MM.1S (cell line): ENCODE data around the gene HSF2.

Experiments used
- DNase-seq: peaks from one replicate; pipeline ENCODE4 v3.0.0-alpha.2; 2015
- H2AFZ ChIP-seq: fragments of 300-600 bp; sonication (generic); 2 replicates; pipeline ENCODE4 v1.6.0; 2016; ENCODE audit warnings: antibody characterized with exemption, low read length
- H3F3A ChIP-seq: fragments of 300-600 bp; sonication (generic); 2 replicates; pipeline ENCODE4 v1.6.1; 2016; ENCODE audit warnings: mild to moderate bottlenecking, antibody characterized with exemption, low read length, moderate library complexity, mixed read lengths; ENCODE audit not compliant: insufficient read depth
- H3K27ac ChIP-seq: fragments of 300-600 bp; sonication (generic); 2 replicates; pipeline ENCODE4 v1.5.1; 2016; ENCODE audit warnings: mild to moderate bottlenecking, low read length
- H3K27me3 ChIP-seq: fragments of 300-600 bp; sonication (generic); replicated peaks from 2 replicates; pipeline ENCODE4 v1.6.0; 2016; ENCODE audit warnings: low read length; ENCODE audit not compliant: insufficient read depth
- H3K36me3 ChIP-seq: fragments of 300-600 bp; sonication (generic); replicated peaks from 2 replicates; pipeline ENCODE4 v1.6.1; 2016; ENCODE audit warnings: mild to moderate bottlenecking, low read length, mixed read lengths; ENCODE audit not compliant: insufficient read depth
- H3K4me1 ChIP-seq: fragments of 300-600 bp; sonication (generic); 2 replicates; pipeline ENCODE4 v1.6.1; 2016; ENCODE audit warnings: low read length, mixed read lengths
- H3K4me2 ChIP-seq: fragments of 300-600 bp; sonication (generic); 2 replicates; pipeline ENCODE4 v1.6.0; 2016; ENCODE audit warnings: low read depth, low read length
- H3K4me3 ChIP-seq: fragments of 300-600 bp; sonication (generic); 2 replicates; pipeline ENCODE4 v1.5.1; 2016; ENCODE audit warnings: low read length, mixed read lengths
- H3K79me2 ChIP-seq: fragments of 300-600 bp; sonication (generic); 2 replicates; pipeline ENCODE4 v1.6.1; 2016; ENCODE audit warnings: mixed run types, low read length, mixed read lengths
- H3K9ac ChIP-seq: fragments of 300-600 bp; sonication (generic); 2 replicates; pipeline ENCODE4 v1.6.1; 2016; ENCODE audit warnings: low read length, mixed read lengths
- H3K9me2 ChIP-seq: fragments of 300-600 bp; sonication (generic); replicated peaks from 2 replicates; pipeline ENCODE4 v1.6.1; 2016; ENCODE audit warnings: mild to moderate bottlenecking, low read length, mixed read lengths; ENCODE audit not compliant: insufficient read depth
- H3K9me3 ChIP-seq: fragments of 300-600 bp; sonication (generic); replicated peaks from 2 replicates; pipeline ENCODE4 v1.6.1; 2016; ENCODE audit warnings: mild to moderate bottlenecking, low read length, mixed read lengths; ENCODE audit not compliant: insufficient read depth
- H4K20me1 ChIP-seq: fragments of 300-600 bp; sonication (generic); 2 replicates; pipeline ENCODE4 v1.6.1; 2016; ENCODE audit warnings: mild to moderate bottlenecking, low read length, moderate library complexity, mixed read lengths; ENCODE audit not compliant: insufficient read depth
- CTCF ChIP-seq: fragments of 300-600 bp; sonication (generic); IDR thresholded peaks from 2 replicates; pipeline ENCODE4 v1.5.1; 2016; ENCODE audit warnings: antibody characterized with exemption, low read length, mixed read lengths
- EZH2 ChIP-seq: fragments of 300-600 bp; sonication (generic); optimal IDR thresholded peaks from 2 replicates; pipeline ENCODE3; 2017; ENCODE audit warnings: low read depth, mild to moderate bottlenecking, antibody characterized with exemption, low read length, mixed read lengths
- EZH2phosphoT487 ChIP-seq: fragments of 300-600 bp; sonication (generic); IDR thresholded peaks from 2 replicates; pipeline ENCODE4 v1.6.1; 2018; ENCODE audit warnings: antibody characterized with exemption, low read length

HSF2 gene

DNA sequence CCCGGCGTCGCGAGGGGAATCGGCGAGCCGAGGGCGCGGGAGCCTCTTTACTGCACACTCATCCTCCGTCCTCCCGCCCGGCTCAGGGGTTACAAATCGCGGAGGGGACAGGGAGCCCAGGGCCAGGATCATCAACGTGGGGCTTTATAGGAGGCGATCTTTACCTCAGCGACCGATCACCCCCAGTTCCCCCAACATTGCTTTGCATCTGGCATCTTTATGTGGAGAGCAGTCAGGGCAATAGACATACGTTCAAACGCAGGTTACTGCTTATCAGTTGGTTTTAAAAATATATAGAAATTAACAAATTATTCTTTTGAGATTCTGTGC, 634 bp downstream of the HSF2 start:
- no peak for TF ChIP-seq EZH2
- TF ChIP-seq EZH2phosphoT487 = no peak
- TF ChIP-seq CTCF = no peak
- no peak for DNase-seq

DNA sequence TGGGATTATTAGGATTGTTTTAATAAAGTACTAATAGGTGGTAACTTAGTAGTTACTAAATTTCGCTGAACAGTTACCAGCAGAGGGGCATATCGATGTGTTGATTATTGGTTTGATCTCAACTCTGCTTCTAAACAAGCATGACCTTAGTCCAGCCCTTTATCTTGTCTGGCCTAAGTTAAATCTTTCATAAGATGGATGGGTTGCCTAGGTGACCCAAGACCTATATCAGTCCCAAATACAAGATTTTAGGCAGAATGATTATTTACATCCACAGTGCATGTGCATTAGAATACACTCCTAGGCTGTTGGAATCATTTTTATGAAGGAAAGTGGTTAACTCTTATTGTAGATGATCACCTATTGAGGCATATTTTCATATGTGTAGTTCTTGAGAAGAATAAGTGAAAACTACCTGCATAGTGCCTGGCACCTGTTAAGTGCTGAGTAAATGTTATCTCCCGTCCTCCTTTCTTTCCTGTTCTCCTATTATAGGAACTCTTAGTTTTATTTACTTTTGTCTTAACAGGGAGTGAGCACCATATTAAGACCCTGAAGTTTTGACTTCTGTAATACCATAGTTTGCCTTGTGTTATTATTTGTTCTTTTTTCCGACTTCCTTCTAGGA, 1.1 kb downstream of the HSF2 start:
- Histone ChIP-seq H3K4me3 (peak overlapping the region; percentile 97), H3K9me2 (no peaks in the 10 kb centered on the region; the same call in 1 of the 2 replicates), H3K9me3 (no peaks in the 10 kb centered on the region), H3K27ac (no peak overlapping the region), H3K79me2 (peaks cover 61% of the 10 kb centered on the region), H3K27me3 (no peaks in the 10 kb centered on the region), H3F3A (peaks cover 8% of the 10 kb centered on the region; the same call in 1 of the 2 replicates), H3K9ac (peak overlapping the region; percentile 88; the same call in 1 of the 2 replicates), H2AFZ (peak overlapping the region; percentile 98; the same call in 1 of the 2 replicates), H3K4me2 (peak overlapping the region; percentile 82), H4K20me1 (no peaks in the 10 kb centered on the region), H3K4me1 (peaks cover 16% of the 10 kb centered on the region; the same call in 1 of the 2 replicates), H3K36me3 (no peaks in the 10 kb centered on the region)
- DNase-seq = peak; percentile 8
- TF ChIP-seq EZH2phosphoT487 = no peak
- TF ChIP-seq EZH2 = no peak
- no peak for TF ChIP-seq CTCF

More for the DNA sequence above, 634 bp downstream of the HSF2 start:
- Histone ChIP-seq H4K20me1 (no peaks in the 10 kb centered on the region), H3K9me3 (no peaks in the 10 kb centered on the region), H3K9me2 (no peaks in the 10 kb centered on the region; the same call in 1 of the 2 replicates), H3K36me3 (no peaks in the 10 kb centered on the region), H3K4me2 (peak overlapping the region; percentile 82), H3K4me1 (peaks cover 16% of the 10 kb centered on the region; the same call in 1 of the 2 replicates), H3F3A (peaks cover 8% of the 10 kb centered on the region; the same call in 1 of the 2 replicates), H3K4me3 (peak overlapping the region; percentile 97), H3K27ac (no peak overlapping the region), H2AFZ (peak overlapping the region; percentile 98), H3K9ac (peak overlapping the region; percentile 88; the same call in 1 of the 2 replicates), H3K79me2 (peaks cover 56% of the 10 kb centered on the region), H3K27me3 (no peaks in the 10 kb centered on the region)

DNA sequence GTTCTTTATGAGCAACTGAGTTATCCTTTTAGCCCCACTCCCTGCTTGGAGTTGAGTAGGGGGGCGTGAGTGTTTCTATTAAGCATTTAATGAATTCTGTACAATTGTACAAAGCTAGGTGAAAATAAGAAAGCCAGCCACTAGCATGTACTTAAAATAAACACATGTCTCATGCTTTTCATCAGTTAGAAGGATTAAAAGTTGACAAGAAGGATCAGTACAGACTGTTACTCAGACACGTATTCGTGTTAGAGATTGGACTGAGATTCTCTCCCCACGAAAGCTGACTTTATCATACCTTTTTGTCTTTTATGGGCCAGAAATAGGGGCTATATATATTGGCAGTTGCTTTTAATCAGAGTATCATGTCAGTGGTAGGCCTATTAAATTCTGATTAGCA, 1.7 kb downstream of the HSF2 start:
- no peaks in the 10 kb centered on the region; the same call in 1 of the 2 replicates for H3K9me2 ChIP-seq
- H3K9ac ChIP-seq = no peak overlapping the region
- H4K20me1 ChIP-seq = no peaks in the 10 kb centered on the region

More for the DNA sequence above, 1.7 kb downstream of the HSF2 start:
- no peak overlapping the region for H3K27ac ChIP-seq
- peaks cover 16% of the 10 kb centered on the region; the same call in 1 of the 2 replicates for H3K4me1 ChIP-seq
- H3F3A ChIP-seq = peaks cover 8% of the 10 kb centered on the region; the same call in 1 of the 2 replicates
- no peaks in the 10 kb centered on the region for H3K36me3 ChIP-seq
- H3K4me2 ChIP-seq = peak overlapping the region; percentile 82
- TF ChIP-seq CTCF = no peak
- TF ChIP-seq EZH2phosphoT487 = no peak
- no peak for TF ChIP-seq EZH2
- no peaks in the 10 kb centered on the region for H3K27me3 ChIP-seq
- no peaks in the 10 kb centered on the region for H3K9me3 ChIP-seq
- no peak overlapping the region for H2AFZ ChIP-seq
- no peak for DNase-seq
- peaks cover 66% of the 10 kb centered on the region for H3K79me2 ChIP-seq
- H3K4me3 ChIP-seq = 0 out of 2 replicates have a peak overlapping the region, but pooled peaks have one; percentile 97
